HCT116 (cell line): ENCODE data around the gene EFEMP2.

ENCODE experiments used
- ZNF274 ChIP-seq: fragments of 200-500 bp; sonication (Bioruptor generic); IDR thresholded peaks from 2 replicates; pipeline ENCODE4 v1.6.1; 2014; ENCODE audit warnings: mild to moderate bottlenecking, low read depth, low read length, inconsistent platforms
- TF ChIP-seq, protein P1 (sequence below), 3 experiments: fragments of 200-600 bp in 1 of 3; sonication (generic) in 1 of 3; IDR thresholded peaks in 2 of 3; conservative IDR thresholded peaks in 1 of 3; 2 replicates each; pipeline ENCODE4 v1.5.1; 2012 to 2017; ENCODE audit warnings: low read depth in 2 of 3, low read length in 2 of 3, antibody characterized with exemption in 1 of 3, borderline replicate concordance in 1 of 3, control low read depth in 1 of 3, mild to moderate bottlenecking in 1 of 3, mixed read lengths in 1 of 3, mixed run types in 1 of 3, moderate library complexity in 1 of 3; ENCODE audit not compliant: insufficient read depth in 1 of 3

DNA sequence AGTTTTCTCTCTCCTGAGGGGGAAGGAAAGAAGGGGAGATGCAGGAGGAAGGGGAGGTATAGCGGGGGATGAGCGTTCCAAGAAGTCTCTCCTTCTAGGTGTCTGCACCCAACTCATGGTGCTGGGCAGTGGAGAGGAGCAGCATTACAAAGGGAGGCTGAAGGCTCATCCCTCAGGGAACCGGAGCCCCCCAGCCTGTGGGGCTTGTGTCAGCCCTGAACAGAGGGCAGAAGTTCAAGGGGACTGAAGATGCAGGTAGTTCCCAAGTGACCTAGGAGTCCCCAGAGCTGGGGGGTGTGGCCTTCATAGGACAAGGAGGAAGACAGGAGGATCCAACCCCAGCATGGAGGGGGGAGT is 44.5 kb upstream of the EFEMP2 start:
- TF ChIP-seq, protein P1, sequence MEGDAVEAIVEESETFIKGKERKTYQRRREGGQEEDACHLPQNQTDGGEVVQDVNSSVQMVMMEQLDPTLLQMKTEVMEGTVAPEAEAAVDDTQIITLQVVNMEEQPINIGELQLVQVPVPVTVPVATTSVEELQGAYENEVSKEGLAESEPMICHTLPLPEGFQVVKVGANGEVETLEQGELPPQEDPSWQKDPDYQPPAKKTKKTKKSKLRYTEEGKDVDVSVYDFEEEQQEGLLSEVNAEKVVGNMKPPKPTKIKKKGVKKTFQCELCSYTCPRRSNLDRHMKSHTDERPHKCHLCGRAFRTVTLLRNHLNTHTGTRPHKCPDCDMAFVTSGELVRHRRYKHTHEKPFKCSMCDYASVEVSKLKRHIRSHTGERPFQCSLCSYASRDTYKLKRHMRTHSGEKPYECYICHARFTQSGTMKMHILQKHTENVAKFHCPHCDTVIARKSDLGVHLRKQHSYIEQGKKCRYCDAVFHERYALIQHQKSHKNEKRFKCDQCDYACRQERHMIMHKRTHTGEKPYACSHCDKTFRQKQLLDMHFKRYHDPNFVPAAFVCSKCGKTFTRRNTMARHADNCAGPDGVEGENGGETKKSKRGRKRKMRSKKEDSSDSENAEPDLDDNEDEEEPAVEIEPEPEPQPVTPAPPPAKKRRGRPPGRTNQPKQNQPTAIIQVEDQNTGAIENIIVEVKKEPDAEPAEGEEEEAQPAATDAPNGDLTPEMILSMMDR (IDR thresholded peaks at IDR 0.05 in 2 of 3, conservative IDR thresholded peaks at IDR 0.05 in 1 of 3; ENCODE audit: borderline replicate concordance in 1 of 3, insufficient read depth in 1 of 3, low read depth in 2 of 3, low read length in 2 of 3): no peak
- TF ChIP-seq ZNF274: no peak
